SK-N-DZ (cell line): ENCODE results near the gene PDLIM5.
"Not testable (repeated sequence)": the region's sequence is repeated elsewhere in the genome, so short reads cannot be mapped to it uniquely, and the experiment has no call there.

Experiments
- DNase-seq: peaks from one replicate; pipeline ENCODE4 v3.0.0-alpha.2; 2015; ENCODE audit warnings: low spot score

Gene PDLIM5

GRCh38 chr4:94649381-94650133 is 197.8 kb downstream of the PDLIM5 start:
- DNase-seq: no peak

GRCh38 chr4:94650134-94650495 is 198.4 kb downstream of the PDLIM5 start:
- no peak for DNase-seq

- no peak for DNase-seq
These were observed 198.9 kb downstream of the PDLIM5 start for GRCh38 chr4:94650690-94651089.

GRCh38 chr4:94653095-94653649 is 201.4 kb downstream of the PDLIM5 start:
- peak; percentile 91 for DNase-seq

- DNase-seq: no peak
These were observed 202.4 kb downstream of the PDLIM5 start for GRCh38 chr4:94653984-94654609.

- no peak for DNase-seq
These were observed 203.0 kb downstream of the PDLIM5 start for GRCh38 chr4:94654714-94655113.

GRCh38 chr4:94660614-94661013 is 208.9 kb downstream of the PDLIM5 start:
- DNase-seq: no peak

GRCh38 chr4:94665021-94665420 is 213.3 kb downstream of the PDLIM5 start:
- not testable (repeated sequence) for DNase-seq

- DNase-seq: no peak
These were observed 214.0 kb downstream of the PDLIM5 start for GRCh38 chr4:94665500-94666404.

GRCh38 chr4:94668724-94669123 is 217.0 kb downstream of the PDLIM5 start:
- DNase-seq: no peak

- DNase-seq: no peak
These were observed 218.2 kb downstream of the PDLIM5 start for GRCh38 chr4:94669672-94670664.

GRCh38 chr4:94671113-94671512 is 219.4 kb downstream of the PDLIM5 start:
- DNase-seq: no peak

- DNase-seq: no peak
These were observed 222.2 kb downstream of the PDLIM5 start for GRCh38 chr4:94673961-94674360.

- no peak for DNase-seq
These were observed 225.2 kb downstream of the PDLIM5 start for GRCh38 chr4:94676970-94677369.

- DNase-seq: no peak
These were observed 227.2 kb downstream of the PDLIM5 start for GRCh38 chr4:94678896-94679295.

- DNase-seq: peak; percentile 78
These were observed 228.6 kb downstream of the PDLIM5 start for GRCh38 chr4:94680176-94680862.

- DNase-seq: no peak
These were observed 234.3 kb downstream of the PDLIM5 start for GRCh38 chr4:94686086-94686485.

- no peak for DNase-seq
These were observed 237.6 kb downstream of the PDLIM5 start for GRCh38 chr4:94689155-94689860.

- DNase-seq: no peak
These were observed 239.1 kb downstream of the PDLIM5 start for GRCh38 chr4:94690851-94691254.
